Endothelial cell of umbilical vein (primary cell): Measurements from ENCODE around the gene DPH1. TPM values are rescaled to one million over a fixed set of nuclear protein-coding genes. Genes with fewer than 3 reads are reported as not detected.

Experiments used
- BruUV-seq: library from RNA; stranded (reverse); fragments of 400-500 nt; replicated peaks from 2 replicates; lab custom pipeline; 2021; lab: Mats Ljungman, UMichigan
- CTCF ChIA-PET: fragments of 300-600, 350-600 bp; sonication (Branson Sonifier 250); formaldehyde crosslinking; loops from one replicate; lab custom pipeline; 2021; ENCODE audit warnings: antibody characterized with exemption, inconsistent platforms; lab: Charles Lee
- POLR2A ChIA-PET: fragments of 300-600, 350-600 bp; sonication (Branson Sonifier 250); formaldehyde crosslinking; loops from one replicate; lab custom pipeline; 2021; ENCODE audit warnings: antibody characterized with exemption, inconsistent platforms; lab: Charles Lee
- DNase-seq: peaks from one replicate; pipeline ENCODE4 v3.0.0-alpha.2; 2011; ENCODE audit warnings: low read depth, low spot score
- FAIRE-seq: peaks from 2 replicates; lab custom pipeline; 2011; peaks lifted over from hg19 to GRCh38; lab: Jason Lieb, UNC
- H2AFZ ChIP-seq: 2 replicates; pipeline ENCODE4 v1.6.0; 2012; ENCODE audit warnings: low read depth, low read length, control low read depth, inconsistent platforms
- H3K27ac ChIP-seq: 2 replicates; pipeline ENCODE4 v1.5.1; 2011; ENCODE audit warnings: low read depth, mild to moderate bottlenecking, control low read depth, low read length, moderate library complexity; ENCODE audit not compliant: insufficient read depth
- H3K27me3 ChIP-seq, 2 experiments: 2 replicates each; pipeline versions ENCODE4 v1.6.0 to v1.6.1; 2011; ENCODE audit warnings: low read length in 2 of 2, mixed read lengths in 1 of 2; ENCODE audit not compliant: control insufficient read depth in 2 of 2, insufficient read depth in 2 of 2
- H3K36me3 ChIP-seq, 2 experiments: 2 replicates in 1 of 2; 3 replicates in 1 of 2; pipeline ENCODE4 v1.5.1; 2011; ENCODE audit warnings: low read length in 2 of 2, mild to moderate bottlenecking in 1 of 2, moderate library complexity in 1 of 2; ENCODE audit not compliant: control insufficient read depth in 2 of 2, insufficient read depth in 2 of 2; ENCODE audit errors: extremely low read depth in 1 of 2
- H3K4me1 ChIP-seq: 3 replicates; pipeline ENCODE4 v1.5.1; 2011; ENCODE audit warnings: mild to moderate bottlenecking, low read length; ENCODE audit not compliant: control insufficient read depth, insufficient read depth; ENCODE audit errors: extremely low read depth
- H3K4me2 ChIP-seq: 2 replicates; pipeline ENCODE4 v1.6.1; 2011; ENCODE audit warnings: low read length, control low read depth, mixed read lengths; ENCODE audit not compliant: insufficient read depth
- H3K4me3 ChIP-seq, 3 experiments: fragments of 200-600 bp in 1 of 3; sonication (generic), shearing (Covaris generic) in 1 of 3; replicated peaks in 1 of 3; 2 replicates each; pipeline ENCODE4 v1.5.1; 2011 to 2016; ENCODE audit warnings: control low read depth in 3 of 3, low read length in 3 of 3, mild to moderate bottlenecking in 2 of 3, inconsistent platforms in 1 of 3, low read depth in 1 of 3, moderate library complexity in 1 of 3; ENCODE audit not compliant: insufficient read depth in 1 of 3
- H3K79me2 ChIP-seq: 2 replicates; pipeline ENCODE4 v1.6.0; 2012; ENCODE audit warnings: low read length, inconsistent platforms; ENCODE audit not compliant: control insufficient read depth, insufficient read depth
- H3K9ac ChIP-seq: replicated peaks from 2 replicates; pipeline ENCODE3; 2011; ENCODE audit warnings: low read length, control low read depth; ENCODE audit not compliant: insufficient read depth; ENCODE audit errors: extremely low read depth
- H3K9me1 ChIP-seq: replicated peaks from 3 replicates; pipeline ENCODE4 v1.6.0; 2011; ENCODE audit warnings: mild to moderate bottlenecking, low read length; ENCODE audit not compliant: control insufficient read depth, insufficient read depth; ENCODE audit errors: extremely low read depth
- H3K9me3 ChIP-seq: replicated peaks from 2 replicates; pipeline ENCODE4 v1.5.1; 2012; ENCODE audit warnings: low read length, inconsistent platforms; ENCODE audit not compliant: control insufficient read depth, insufficient read depth
- H4K20me1 ChIP-seq: replicated peaks from 2 replicates; pipeline ENCODE3; 2011; ENCODE audit warnings: mild to moderate bottlenecking, low read length; ENCODE audit not compliant: control insufficient read depth, insufficient read depth; ENCODE audit errors: extremely low read depth
- EZH2 ChIP-seq: IDR thresholded peaks from 2 replicates; pipeline ENCODE4 v1.6.1; 2012; ENCODE audit warnings: borderline replicate concordance, low read depth, mild to moderate bottlenecking, moderate library complexity, low read length, inconsistent platforms; ENCODE audit not compliant: severe bottlenecking
- FOS ChIP-seq: IDR thresholded peaks from 2 replicates; pipeline ENCODE4 v1.6.1; 2011; ENCODE audit warnings: mild to moderate bottlenecking, low read length, moderate library complexity, borderline replicate concordance; ENCODE audit not compliant: insufficient read depth
- GATA2 ChIP-seq: IDR thresholded peaks from 2 replicates; pipeline ENCODE4 v1.7.0; 2011; ENCODE audit warnings: low read depth, mild to moderate bottlenecking, moderate library complexity, mixed read lengths, low read length; ENCODE audit not compliant: insufficient read length, insufficient read depth
- JUN ChIP-seq: IDR thresholded peaks from 2 replicates; pipeline ENCODE4 v1.6.1; 2011; ENCODE audit warnings: borderline replicate concordance, low read depth; ENCODE audit not compliant: insufficient read length, insufficient read depth
- MYC ChIP-seq: IDR thresholded peaks from one replicate; pipeline ENCODE4 v1.6.1; 2011; ENCODE audit warnings: mild to moderate bottlenecking, low read depth, low read length
- POLR2A ChIP-seq: IDR thresholded peaks from 2 replicates; pipeline ENCODE4 v1.6.1; 2012; ENCODE audit warnings: low read depth, mild to moderate bottlenecking, control low read depth, low read length
- POLR2AphosphoS5 ChIP-seq: IDR thresholded peaks from 2 replicates; pipeline ENCODE4 v1.6.1; 2012; ENCODE audit warnings: low read depth, mild to moderate bottlenecking, control low read depth, low read length, moderate library complexity; ENCODE audit not compliant: insufficient read depth
- dilution Hi-C: fragments of 300-500 bp; cut with MboI; formaldehyde crosslinking; loops from one replicate; pipeline ENCODE4 v1.15.0; 2019; ENCODE audit warnings: low sequenced_read_pairs; ENCODE audit not compliant: extremely low pct_ligation_motif_present
- intact Hi-C: fragments of 100-400 bp; cut with micrococcal nuclease; formaldehyde crosslinking; loops from one replicate; pipeline ENCODE4 v1.10.0; 2022
- polyA plus RNA-seq, 4 experiments: library from polyadenylated mRNA; depleted of rRNA in 3 of 4; stranded (reverse) in 3 of 4; unstranded in 1 of 4; fragments of >200 nt; gene quantifications; 2 replicates each; pipeline versions ENCODE4 v1.2.1 to v1.2.3, GENCODE V29; 2011 to 2012; ENCODE audit warnings: missing spikeins in 1 of 4
- total RNA-seq: library from RNA; stranded (reverse); gene quantifications from 2 replicates; pipeline ENCODE4 v1.2.3, GENCODE V29; 2021
- TF ChIP-seq, protein P1 (sequence below): IDR thresholded peaks from 2 replicates; pipeline ENCODE4 v1.6.1; 2011; ENCODE audit not compliant: insufficient read depth, insufficient read length
- TF ChIP-seq, protein P2 (sequence below), 2 donors: IDR thresholded peaks; 1 replicate in 1 of 2; 2 replicates in 1 of 2; pipeline ENCODE4 v1.5.1; 2011; ENCODE audit warnings: low read length in 2 of 2, mild to moderate bottlenecking in 2 of 2, moderate library complexity in 2 of 2, control low read depth in 1 of 2, inconsistent platforms in 1 of 2, low read depth in 1 of 2; ENCODE audit not compliant: insufficient read depth in 1 of 2; ENCODE audit errors: extremely low read depth in 1 of 2

The DPH1 gene
- total and polyA plus RNA-seq, 2 donors (not counting 3 experiments of a cell fraction or from before 2014, with no cell fraction given), result 37.8 to 45.6 TPM

DNA sequence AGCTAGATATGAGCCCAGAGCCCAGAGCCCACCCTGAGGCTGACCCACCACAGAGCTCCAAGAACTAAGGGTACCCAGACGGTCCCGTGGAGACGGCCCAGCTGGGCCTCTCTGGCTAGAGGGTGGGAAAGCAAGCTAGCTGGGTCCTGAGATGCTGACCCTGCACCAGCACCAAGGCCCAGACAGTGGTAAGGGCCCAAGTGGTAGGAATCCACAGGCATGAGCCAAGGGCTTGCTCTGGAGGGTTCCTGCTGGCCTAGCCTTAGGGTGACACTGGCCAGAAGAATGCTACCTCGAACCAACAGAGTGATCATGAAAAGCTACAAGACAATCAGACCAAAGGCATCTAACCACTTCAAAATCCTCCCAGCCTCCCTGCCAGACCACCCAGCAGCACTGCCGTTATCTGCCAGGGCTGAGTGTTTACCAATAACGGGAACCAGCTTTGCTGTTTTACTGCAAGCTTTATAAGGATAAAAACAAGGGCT lies 38.1 kb downstream of the DPH1 start:
- Histone ChIP-seq H3K4me2 (no peak overlapping the region), H3K9me3 (no peaks in the 10 kb centered on the region)

DNA sequence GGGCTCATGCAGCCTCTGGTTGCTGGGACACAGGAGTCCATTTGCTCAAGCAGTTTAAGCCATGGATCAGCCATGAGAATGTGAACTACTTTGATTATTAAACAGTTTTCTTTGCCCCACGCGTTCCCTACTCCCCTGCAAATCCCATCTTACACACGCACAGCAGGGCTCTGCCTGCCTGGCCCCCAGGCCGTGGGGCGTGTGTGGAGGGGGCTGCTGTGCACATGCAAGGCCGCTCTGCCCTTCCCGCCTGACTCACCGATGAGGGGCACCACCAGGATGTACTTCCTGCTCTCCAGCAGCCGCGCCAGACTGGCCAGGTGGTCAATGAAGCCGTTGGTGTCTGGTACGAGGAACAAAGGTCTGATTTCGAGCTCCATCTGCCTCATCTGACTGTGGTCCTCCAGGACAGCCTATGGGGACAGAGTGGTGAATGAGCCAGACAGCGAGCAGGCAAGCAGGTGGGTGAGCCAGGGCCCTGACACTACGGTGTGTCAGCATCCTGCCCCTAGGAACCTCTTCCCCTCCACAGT lies 38.6 kb downstream of the DPH1 start:
- no peaks in the 10 kb centered on the region for H3K9me3 ChIP-seq
- no peaks in the 10 kb centered on the region for H4K20me1 ChIP-seq
- no peak for TF ChIP-seq POLR2A
- TF ChIP-seq MYC, result peak; percentile 71
- peak; percentile 80 for TF ChIP-seq POLR2AphosphoS5
- TF ChIP-seq JUN, result no peak
- TF ChIP-seq EZH2, result no peak
- TF ChIP-seq, protein P1, sequence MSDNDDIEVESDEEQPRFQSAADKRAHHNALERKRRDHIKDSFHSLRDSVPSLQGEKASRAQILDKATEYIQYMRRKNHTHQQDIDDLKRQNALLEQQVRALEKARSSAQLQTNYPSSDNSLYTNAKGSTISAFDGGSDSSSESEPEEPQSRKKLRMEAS, result no peak
- no peak for TF ChIP-seq GATA2
- TF ChIP-seq, protein P2, sequence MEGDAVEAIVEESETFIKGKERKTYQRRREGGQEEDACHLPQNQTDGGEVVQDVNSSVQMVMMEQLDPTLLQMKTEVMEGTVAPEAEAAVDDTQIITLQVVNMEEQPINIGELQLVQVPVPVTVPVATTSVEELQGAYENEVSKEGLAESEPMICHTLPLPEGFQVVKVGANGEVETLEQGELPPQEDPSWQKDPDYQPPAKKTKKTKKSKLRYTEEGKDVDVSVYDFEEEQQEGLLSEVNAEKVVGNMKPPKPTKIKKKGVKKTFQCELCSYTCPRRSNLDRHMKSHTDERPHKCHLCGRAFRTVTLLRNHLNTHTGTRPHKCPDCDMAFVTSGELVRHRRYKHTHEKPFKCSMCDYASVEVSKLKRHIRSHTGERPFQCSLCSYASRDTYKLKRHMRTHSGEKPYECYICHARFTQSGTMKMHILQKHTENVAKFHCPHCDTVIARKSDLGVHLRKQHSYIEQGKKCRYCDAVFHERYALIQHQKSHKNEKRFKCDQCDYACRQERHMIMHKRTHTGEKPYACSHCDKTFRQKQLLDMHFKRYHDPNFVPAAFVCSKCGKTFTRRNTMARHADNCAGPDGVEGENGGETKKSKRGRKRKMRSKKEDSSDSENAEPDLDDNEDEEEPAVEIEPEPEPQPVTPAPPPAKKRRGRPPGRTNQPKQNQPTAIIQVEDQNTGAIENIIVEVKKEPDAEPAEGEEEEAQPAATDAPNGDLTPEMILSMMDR (IDR thresholded peaks at IDR 0.05; ENCODE audit: extremely low read depth in 1 of 2, insufficient read depth in 1 of 2, low read depth in 1 of 2, low read length in 2 of 2), result no peak
- TF ChIP-seq FOS, result peak; percentile 50
- ChIA-PET CTCF (interaction anchor here (0.6 to 17.2 kb wide), 17 partner anchors 9 to 176 kb away, joined by 3 to 455 read pairs (median 5); partner anchors contain the start of gene HIC1), POLR2A (interaction anchor here (1.1 to 1.8 kb wide), 2 partner anchors 10 to 106 kb away, joined by 3 to 4 read pairs; no protein-coding TSS in a partner anchor)
- dilution Hi-C loops, result no loop called here
- H3K36me3 ChIP-seq, result peaks cover 0 to 6% of the 10 kb centered on the region in 2 experiments
- no peak overlapping the region for H3K4me2 ChIP-seq
- H3K4me3 ChIP-seq, result no peak overlapping the region
- H3K27ac ChIP-seq, result peak overlapping the region; percentile 78
- no TSS peak for BruUV-seq
- DNase-seq (peak; percentile 64), FAIRE-seq (peak; percentile 97)
- peaks cover 5% of the 10 kb centered on the region for H3K79me2 ChIP-seq
- intact Hi-C loops, result loop anchor here (1.0 kb wide), 1 partner anchor 104 kb away; no protein-coding TSS in a partner anchor
- no peaks in the 10 kb centered on the region for H3K27me3 ChIP-seq
- H2AFZ ChIP-seq, result no peak overlapping the region
- H3K9ac ChIP-seq, result peak overlapping the region; percentile 30
- peaks cover 70% of the 10 kb centered on the region for H3K4me1 ChIP-seq
- no peaks in the 10 kb centered on the region for H3K9me1 ChIP-seq

More for the DNA sequence above, 38.1 kb downstream of the DPH1 start:
- peaks cover 70% of the 10 kb centered on the region for H3K4me1 ChIP-seq
- H3K79me2 ChIP-seq, result peaks cover 5% of the 10 kb centered on the region
- ChIA-PET CTCF (interaction anchor here (0.8 to 17.2 kb wide), 13 partner anchors 13 to 177 kb away, joined by 3 to 455 read pairs (median 7); partner anchors contain the start of gene HIC1), POLR2A (interaction anchor here (1.1 to 1.8 kb wide), 3 partner anchors 10 to 177 kb away, joined by 3 to 4 read pairs (median 4); no protein-coding TSS in a partner anchor)
- no peaks in the 10 kb centered on the region for H3K9me1 ChIP-seq
- FAIRE-seq (no peak), DNase-seq (no peak)
- H3K27ac ChIP-seq, result peak overlapping the region; percentile 78
- H2AFZ ChIP-seq, result no peak overlapping the region
- no TSS peak for BruUV-seq
- intact Hi-C loops, result loop anchor here (1.0 kb wide), 1 partner anchor 104 kb away; no protein-coding TSS in a partner anchor
- no peak for TF ChIP-seq JUN
- no peak for TF ChIP-seq POLR2A
- H4K20me1 ChIP-seq, result no peaks in the 10 kb centered on the region
- H3K36me3 ChIP-seq, result peaks cover 0 to 6% of the 10 kb centered on the region in 2 experiments
- H3K4me3 ChIP-seq, result no peak overlapping the region
- peak overlapping the region; percentile 30 for H3K9ac ChIP-seq
- dilution Hi-C loops, result no loop called here
- H3K27me3 ChIP-seq, result no peaks in the 10 kb centered on the region
